Amniotic stem cell (primary cell): ENCODE measurements around the gene RGS18.
"Not testable (repeated sequence)": the region's sequence is repeated elsewhere in the genome, so short reads cannot be mapped to it uniquely, and the experiment has no call there.

Source experiments
- DNase-seq: peaks from one replicate; lab custom pipeline; 2025; lab: John Stamatoyannopoulos, UW

RGS18 gene

DNA sequence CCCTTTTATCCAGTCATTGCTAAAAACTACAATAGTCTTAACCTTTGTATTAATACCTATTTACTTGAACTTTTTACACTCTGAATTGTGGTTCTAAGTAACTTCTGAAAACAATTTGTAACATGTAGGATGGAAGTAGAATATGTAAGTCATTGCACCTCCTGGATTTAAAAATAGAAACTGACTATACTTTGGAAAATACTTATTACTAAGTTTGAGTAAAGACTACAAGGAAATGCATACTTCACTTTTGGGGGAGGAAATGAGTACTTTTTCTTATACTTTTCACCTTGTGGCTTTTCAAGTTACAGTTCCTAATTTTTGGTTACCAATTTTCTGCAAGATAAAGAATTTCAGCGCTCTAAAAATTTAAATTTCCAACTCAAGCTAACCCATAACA lies 8.7 kb downstream of the RGS18 start:
- DNase-seq, result no peak

DNA sequence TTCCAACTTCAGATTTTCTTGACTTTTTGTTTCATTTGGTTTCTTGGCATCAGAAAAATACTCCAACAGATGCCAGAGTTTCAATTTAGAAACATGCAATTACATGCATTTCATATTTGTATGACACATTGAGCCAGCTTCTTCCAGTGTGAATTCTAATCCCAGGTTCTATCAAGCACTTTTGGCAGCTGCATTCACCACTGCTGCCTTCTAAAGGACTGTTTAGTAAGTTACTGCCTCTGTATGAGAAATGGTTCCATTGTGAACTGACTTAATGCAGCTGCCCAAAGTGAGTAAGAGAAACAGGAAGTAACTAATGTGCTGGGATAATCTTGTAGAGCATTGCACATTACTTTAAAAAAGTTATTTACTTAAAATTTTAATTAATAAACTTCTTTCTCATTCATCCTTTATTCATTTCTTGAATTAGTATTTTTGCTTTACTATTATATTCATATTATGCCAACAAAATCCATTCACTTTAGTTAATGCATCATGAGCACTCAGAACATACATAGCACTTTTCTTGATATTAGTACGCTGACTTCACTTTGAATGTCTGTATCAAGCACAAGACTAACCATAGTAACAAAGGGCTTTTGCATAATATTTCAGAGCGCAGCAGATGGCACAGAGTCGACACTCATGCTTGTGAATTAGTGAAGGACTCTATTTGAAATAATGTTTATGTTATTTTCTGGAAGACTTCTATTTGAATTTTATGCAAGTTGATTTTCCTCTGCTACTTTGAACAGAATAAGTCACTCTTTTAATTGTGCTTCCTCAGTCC lies 9.8 kb downstream of the RGS18 start:
- no peak for DNase-seq

DNA sequence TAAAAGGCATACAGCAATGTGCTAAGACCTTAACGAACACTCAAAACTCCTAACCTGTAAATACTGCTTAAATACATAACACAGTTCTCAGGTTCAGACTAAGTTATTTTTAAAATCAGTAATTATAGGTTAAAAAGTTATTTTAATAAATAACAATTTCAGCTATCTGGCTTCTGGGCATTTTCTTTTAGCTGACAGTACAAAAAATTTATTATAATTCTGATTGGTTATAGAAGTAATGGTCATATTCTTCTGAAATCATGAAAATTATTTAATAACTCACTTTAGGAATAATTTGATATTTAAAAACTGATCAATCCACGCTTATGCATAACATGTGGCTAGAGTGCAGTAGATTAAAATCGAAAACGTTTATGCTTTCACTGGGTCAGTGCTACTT lies 10.7 kb downstream of the RGS18 start:
- no peak for DNase-seq

DNA sequence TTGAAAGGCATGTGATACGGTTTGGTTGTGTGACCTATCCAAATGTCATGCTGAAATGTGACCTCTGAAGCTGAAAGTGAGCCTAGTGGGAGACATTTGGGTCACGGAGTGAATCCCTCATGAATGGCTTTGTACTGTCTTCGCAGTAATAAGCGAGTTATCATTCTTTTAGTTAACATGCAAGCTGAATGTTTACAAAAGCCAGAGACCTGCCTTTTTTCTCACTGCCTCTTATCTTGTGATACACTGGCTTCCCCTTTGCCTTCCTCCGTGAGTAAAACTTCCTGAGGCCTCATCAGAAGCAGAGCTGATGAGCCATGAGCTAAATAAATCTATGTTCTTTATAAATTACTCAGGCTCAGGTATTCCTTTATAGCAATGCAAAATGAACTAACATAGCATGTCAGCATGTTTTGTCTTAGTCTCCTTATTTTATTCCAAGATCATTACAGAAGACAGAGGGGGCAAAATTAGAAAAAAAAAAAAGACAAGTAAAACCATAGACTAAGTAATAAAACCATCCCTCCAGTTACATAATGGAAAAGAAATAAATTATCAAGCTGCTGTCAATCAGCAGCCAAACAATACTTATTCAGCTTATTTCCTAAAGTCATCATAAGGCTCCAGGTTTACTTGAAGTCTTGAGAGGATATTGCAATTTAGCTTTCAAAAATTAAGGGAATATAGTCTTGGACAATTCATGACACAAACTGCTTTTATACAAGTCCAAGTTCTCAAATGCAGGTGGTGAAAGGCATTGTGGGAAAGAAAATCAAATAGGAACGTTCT lies 12.1 kb downstream of the RGS18 start:
- no peak for DNase-seq

DNA sequence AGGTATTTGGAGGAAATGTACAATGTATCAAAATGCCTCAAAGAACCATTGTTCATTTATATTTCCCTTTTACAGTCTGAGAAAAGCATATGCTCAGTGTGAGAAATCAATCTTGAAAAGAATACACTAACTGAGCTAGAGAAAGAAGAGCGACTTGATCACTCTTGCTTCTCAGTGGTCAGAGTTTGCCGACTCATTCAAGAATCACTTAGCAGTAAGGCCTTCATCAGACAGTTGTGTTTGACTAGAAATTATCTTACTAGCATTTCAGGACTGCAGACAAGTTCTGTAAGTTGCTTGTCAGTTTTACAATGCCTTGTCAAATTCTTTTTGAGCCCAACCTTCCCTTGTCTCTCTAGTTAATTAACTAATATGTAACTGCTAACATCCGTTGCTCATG lies 12.9 kb downstream of the RGS18 start:
- no peak for DNase-seq

DNA sequence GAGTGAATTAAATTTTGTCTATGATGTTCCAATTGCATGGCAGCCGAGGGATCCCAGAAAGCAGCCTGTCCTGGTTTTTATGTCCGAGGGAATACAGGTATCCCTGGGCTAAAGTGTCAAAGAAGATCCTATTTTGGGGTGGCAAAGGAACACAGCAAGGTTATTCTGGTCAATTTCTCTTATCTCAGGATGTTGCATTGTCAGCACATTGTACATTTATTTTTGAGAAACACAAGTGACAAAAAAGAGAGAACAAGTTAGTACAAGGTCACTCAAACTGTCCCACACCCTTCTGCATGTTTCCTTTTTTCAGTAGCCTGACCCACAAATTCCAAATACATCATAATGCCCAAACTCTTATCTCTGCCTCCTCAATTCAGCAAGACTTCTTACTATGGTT lies 17.7 kb downstream of the RGS18 start:
- no peak for DNase-seq

DNA sequence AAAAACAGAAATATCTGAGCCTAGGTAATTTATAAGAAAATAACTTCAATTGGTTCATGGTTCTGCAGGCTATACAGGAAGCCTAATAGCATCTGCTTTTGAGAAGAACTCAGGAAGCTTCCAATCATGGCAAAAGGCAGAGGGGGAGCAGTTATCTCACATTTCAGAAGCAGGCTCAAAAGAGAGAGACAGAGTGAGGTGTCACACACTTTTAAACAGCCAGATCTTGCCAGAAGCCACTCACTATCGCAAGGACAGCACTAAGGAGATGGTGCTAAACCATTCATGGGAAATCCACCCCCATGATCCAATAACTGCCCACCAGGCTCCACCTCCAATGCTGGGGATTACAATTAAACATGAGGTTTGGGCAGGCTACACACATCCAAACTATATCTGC lies 25.5 kb downstream of the RGS18 start:
- no peak for DNase-seq

DNA sequence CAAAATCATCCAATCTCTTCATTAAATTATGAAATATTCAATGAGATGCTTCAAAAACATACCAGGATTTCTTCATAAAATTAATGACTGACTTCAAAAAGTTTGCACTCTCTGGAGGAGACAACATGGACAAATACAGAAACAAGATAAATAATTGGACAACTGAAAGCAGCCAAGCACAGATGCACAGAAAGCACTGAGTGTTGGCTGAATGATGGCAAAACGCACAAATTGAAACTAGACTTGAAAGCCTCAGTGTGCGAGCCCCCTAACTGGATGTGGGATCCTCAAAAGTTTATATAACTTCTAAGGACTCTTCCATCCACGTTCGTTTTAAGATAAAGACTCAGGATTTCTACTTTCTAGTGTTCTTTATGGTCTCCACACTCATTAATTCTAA lies 27.9 kb downstream of the RGS18 start:
- DNase-seq, result no peak

DNA sequence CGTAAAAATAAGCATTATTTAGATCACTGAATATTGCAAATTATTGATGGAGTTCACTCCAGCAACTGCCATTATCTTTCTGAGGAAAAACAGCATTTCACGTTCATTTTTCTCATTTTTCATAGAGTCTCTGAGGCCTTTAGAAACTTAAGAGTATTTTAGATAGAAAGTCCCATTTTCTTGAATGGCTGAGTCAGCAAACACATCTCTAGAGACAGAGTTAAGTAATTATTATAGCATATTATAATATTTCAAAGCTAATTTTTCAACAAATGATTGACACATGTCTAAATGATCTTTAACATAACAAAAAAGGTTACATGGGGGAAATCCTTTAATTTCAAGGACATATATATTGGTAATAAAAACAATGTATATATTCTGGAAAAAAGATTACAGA lies 31.8 kb downstream of the RGS18 start:
- no peak for DNase-seq

DNA sequence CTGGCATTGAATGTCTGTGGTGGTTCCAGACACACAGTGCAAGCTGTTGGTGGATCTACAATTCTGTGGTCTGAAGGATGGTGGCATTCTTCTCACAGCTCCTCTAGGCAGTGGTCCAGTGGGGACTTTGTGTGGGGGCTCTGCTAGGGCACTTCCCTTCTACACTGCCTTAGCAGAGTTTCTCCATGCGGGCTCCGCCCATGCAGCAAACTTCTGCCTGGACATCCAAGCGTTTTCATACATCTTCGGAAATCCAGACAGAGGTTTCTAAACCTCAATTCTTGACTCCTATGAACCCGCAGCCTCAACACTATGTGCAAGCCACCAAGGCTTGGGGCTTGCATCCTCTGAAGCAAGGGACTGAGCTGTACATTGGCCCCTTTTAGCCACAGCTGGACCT lies 43.0 kb downstream of the RGS18 start:
- no peak for DNase-seq

DNA sequence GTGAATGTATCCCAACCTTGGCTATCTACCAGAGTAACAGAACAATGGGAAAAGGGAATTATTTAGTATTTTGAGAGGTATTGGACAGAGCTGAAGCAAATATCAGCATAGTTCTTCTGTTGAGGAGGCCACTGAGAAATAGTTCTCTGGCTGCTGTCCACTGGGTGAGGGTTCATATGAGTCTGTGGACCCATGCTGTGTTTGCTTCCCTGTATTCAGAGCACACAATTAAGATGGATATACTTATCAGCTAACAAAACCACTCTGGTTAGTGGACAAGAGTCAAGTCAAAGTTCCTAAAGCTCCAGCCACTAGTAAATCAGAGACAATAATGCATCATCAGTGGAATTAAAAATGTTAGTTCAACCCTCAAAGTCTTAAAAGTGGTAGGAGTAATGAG lies 66.1 kb downstream of the RGS18 start:
- DNase-seq, result no peak

DNA sequence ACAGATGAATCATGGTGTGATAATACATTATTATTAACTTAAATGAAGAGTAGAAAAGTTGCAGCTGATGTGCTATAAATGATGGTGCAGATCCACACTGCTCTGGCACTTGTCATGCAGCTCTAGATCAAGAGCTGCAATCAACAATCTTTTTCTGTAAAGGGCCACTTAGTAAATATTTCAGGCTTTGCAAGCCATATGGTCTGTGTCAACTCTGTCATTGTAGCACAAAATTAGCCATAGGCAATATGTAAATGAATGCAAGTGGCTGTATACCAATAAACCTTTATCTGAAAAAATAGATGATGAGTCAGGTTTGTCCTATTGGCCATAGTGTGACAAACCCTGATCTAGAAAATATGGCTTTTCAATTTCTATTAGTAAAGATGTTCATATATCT lies 66.6 kb downstream of the RGS18 start:
- no peak for DNase-seq

DNA sequence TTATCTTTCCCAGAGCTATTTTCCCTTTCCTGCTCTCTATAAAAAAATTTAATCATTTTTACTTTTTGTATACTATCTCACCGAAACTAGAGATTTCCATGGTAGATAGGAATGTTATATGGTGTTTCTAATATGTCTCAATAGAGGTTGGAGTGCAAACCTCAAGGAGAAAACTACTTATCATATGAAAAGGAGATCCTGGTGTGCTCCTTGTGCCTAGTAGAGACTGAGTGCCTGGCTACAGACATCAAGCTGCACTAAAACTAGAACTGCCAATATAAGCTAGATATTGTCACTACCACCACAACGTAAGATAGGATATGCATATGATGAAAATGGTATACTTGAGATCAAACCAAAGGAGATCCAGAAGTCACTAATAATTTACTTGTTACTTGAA lies 67.0 kb downstream of the RGS18 start:
- no peak for DNase-seq

DNA sequence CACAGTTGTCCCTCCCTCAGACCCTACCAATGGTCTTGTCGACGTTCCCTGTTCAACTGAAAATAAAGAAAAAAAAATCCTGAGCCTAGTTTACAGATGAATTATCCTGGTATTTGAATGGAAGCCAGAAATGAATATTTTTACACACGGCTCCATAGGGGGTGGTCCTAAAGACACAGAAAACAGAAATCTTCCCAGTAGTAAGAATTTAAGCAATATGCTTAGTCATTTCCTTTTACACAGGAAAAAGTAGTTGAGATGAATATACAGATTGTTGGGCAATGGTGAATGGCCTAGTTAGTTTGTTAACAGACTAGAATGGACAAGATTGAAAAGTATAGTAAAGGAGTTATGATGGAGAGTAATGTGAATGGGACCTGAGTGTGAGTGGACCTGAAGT lies 67.4 kb downstream of the RGS18 start:
- no peak for DNase-seq

DNA sequence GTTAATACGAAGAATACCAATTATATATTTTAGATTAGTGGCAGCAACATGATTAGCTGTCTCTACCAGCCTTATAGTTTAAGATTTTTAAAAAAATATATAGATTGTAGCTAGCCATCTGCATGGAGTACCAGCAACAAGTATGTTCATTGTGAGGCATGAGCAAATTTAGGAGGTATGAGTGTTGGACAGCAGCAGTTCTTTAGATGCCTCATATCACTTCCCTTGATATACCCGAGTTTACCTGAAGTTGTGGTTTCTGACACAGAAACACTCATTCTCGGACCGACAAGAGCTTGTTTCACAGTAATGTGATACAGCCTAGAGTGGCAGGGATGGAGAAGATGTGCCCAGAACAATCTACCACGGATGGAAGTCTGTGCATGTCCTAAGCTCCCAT lies 69.1 kb downstream of the RGS18 start:
- no peak for DNase-seq

DNA sequence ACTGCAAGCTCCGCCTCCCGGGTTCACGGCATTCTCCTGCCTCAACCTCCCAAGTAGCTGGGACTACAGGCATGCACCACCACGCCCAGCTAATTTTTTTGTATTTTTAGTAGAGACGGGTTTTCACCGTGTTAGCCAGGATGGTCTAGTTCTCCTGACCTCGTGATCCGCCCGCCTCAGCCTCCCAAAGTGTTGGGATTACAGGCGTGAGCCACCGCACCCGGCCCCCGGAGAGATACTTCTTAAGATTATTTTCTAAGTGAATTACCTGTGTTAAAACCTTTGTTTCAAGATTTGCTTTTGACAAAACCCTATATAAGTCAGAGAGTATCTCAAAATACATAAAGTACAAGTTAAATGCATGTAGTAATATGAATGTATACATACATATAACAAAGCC lies 69.7 kb downstream of the RGS18 start:
- DNase-seq, result not testable (repeated sequence)

DNA sequence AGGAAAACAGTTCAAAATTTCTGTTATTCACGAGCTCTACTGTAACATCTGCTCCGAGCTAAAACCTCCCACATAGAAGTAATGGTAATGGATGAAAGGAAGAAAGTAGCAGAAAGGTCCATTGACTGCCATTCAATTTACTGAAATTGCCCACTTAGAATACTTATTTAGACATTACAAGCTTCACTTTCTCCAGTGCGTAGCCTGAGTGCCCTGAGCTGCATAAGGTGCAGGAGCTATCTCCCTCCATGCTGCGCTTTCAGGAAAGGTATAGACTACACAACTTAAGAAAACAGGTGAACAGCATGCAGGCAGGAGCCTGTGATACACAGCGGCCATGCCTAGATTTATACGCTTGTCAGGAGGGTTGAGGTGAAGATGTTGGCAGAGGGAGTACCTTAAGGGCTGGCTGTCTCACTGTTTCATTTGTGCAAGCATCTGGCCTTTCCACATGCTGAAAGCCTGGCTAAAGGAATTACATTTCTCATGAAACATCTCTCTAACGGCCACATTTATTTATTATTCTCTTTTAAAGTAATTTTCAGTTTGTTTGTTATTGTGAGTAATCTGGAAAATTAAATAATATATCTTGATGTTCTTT lies 74.7 kb downstream of the RGS18 start:
- DNase-seq, result no peak

DNA sequence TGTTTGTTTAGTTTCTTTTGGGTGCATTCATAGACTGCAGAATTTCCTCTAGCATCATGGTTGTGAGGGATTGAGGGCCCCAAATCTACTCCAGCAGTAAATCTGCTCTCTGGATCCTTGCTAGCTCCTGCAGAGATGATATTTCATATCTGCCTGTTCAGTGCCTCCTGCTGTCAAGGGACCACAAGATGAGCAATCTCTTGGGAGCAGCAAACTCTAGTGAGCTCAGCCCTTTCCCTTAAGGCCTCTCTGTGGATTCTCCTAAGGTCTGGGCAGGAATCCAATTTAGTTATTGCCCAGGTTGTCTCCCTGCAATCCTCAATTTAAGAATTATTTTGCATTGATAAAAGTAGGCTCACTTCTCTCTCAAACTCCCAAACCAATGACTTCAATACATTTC lies 76.9 kb downstream of the RGS18 start:
- DNase-seq, result no peak
